IPS-20b (cell line): ENCODE data around the gene UNC50.

Source experiments
- H3K27ac ChIP-seq: one replicate; pipeline ENCODE4 v1.5.1; 2013; ENCODE audit warnings: low read length
- H3K27me3 ChIP-seq: 2 replicates; pipeline ENCODE4 v1.6.1; 2013; ENCODE audit warnings: mild to moderate bottlenecking, low read length, inconsistent platforms; ENCODE audit not compliant: insufficient read depth
- H3K36me3 ChIP-seq: 2 replicates; pipeline ENCODE4 v1.6.1; 2013; ENCODE audit warnings: low read depth, mild to moderate bottlenecking, inconsistent platforms, low read length, moderate library complexity; ENCODE audit not compliant: insufficient read depth
- H3K4me1 ChIP-seq: 2 replicates; pipeline ENCODE4 v1.6.1; 2013; ENCODE audit warnings: mild to moderate bottlenecking, control low read depth, inconsistent platforms, low read length, moderate library complexity; ENCODE audit not compliant: insufficient read depth
- H3K4me3 ChIP-seq: 2 replicates; pipeline ENCODE4 v1.5.1; 2013; ENCODE audit warnings: mild to moderate bottlenecking, low read length, inconsistent platforms
- H3K9ac ChIP-seq: 2 replicates; pipeline ENCODE4 v1.6.1; 2013; ENCODE audit warnings: low read depth, mild to moderate bottlenecking, inconsistent platforms, low read length, moderate library complexity
- H3K9me3 ChIP-seq: 2 replicates; pipeline ENCODE4 v1.6.1; 2013; ENCODE audit warnings: mild to moderate bottlenecking, low read depth, low read length, inconsistent platforms; ENCODE audit not compliant: insufficient read depth

UNC50 gene

GRCh38 chr2:98568161-98568956 lies 40.0 kb upstream of the UNC50 start:
- Histone ChIP-seq H3K4me3 (no peak overlapping the region), H3K36me3 (peaks cover 98% of the 10 kb centered on the region), H3K9ac (no peak overlapping the region), H3K4me1 (no peaks in the 10 kb centered on the region), H3K27ac (no peak overlapping the region), H3K9me3 (no peaks in the 10 kb centered on the region), H3K27me3 (no peaks in the 10 kb centered on the region)

GRCh38 chr2:98569197-98569793 lies 39.1 kb upstream of the UNC50 start:
- Histone ChIP-seq H3K4me3 (no peak overlapping the region), H3K9ac (no peak overlapping the region), H3K27ac (no peak overlapping the region), H3K4me1 (no peaks in the 10 kb centered on the region), H3K27me3 (no peaks in the 10 kb centered on the region), H3K36me3 (peaks cover 93% of the 10 kb centered on the region), H3K9me3 (no peaks in the 10 kb centered on the region)

GRCh38 chr2:98569915-98570314 lies 38.5 kb upstream of the UNC50 start:
- Histone ChIP-seq H3K4me3 (no peak overlapping the region), H3K9me3 (no peaks in the 10 kb centered on the region), H3K9ac (no peak overlapping the region), H3K27me3 (no peaks in the 10 kb centered on the region), H3K27ac (no peak overlapping the region), H3K4me1 (no peaks in the 10 kb centered on the region), H3K36me3 (peaks cover 89% of the 10 kb centered on the region)

- no peaks in the 10 kb centered on the region for H3K4me1 ChIP-seq
- H3K27ac ChIP-seq, result no peak overlapping the region
- H3K36me3 ChIP-seq, result peaks cover 89% of the 10 kb centered on the region
- no peaks in the 10 kb centered on the region for H3K27me3 ChIP-seq
- no peak overlapping the region for H3K9ac ChIP-seq
- H3K4me3 ChIP-seq, result no peak overlapping the region
- H3K9me3 ChIP-seq, result no peaks in the 10 kb centered on the region
These were observed 38.0 kb upstream of the UNC50 start for GRCh38 chr2:98570356-98570755.

GRCh38 chr2:98571121-98571701 lies 37.2 kb upstream of the UNC50 start:
- Histone ChIP-seq H3K4me3 (no peak overlapping the region), H3K9me3 (no peaks in the 10 kb centered on the region), H3K27ac (no peak overlapping the region), H3K4me1 (no peaks in the 10 kb centered on the region), H3K27me3 (no peaks in the 10 kb centered on the region), H3K9ac (no peak overlapping the region), H3K36me3 (peaks cover 87% of the 10 kb centered on the region)

- H3K9me3 ChIP-seq, result no peaks in the 10 kb centered on the region
- H3K9ac ChIP-seq, result no peak overlapping the region
- peaks cover 81% of the 10 kb centered on the region for H3K36me3 ChIP-seq
- H3K27me3 ChIP-seq, result no peaks in the 10 kb centered on the region
- H3K27ac ChIP-seq, result no peak overlapping the region
- no peak overlapping the region for H3K4me3 ChIP-seq
- H3K4me1 ChIP-seq, result no peaks in the 10 kb centered on the region
These were observed 36.6 kb upstream of the UNC50 start for GRCh38 chr2:98571796-98572195.

- Histone ChIP-seq H3K36me3 (peaks cover 79% of the 10 kb centered on the region), H3K9me3 (no peaks in the 10 kb centered on the region), H3K9ac (no peak overlapping the region), H3K27me3 (no peaks in the 10 kb centered on the region), H3K4me1 (no peaks in the 10 kb centered on the region), H3K4me3 (no peak overlapping the region), H3K27ac (no peak overlapping the region)
These were observed 36.2 kb upstream of the UNC50 start for GRCh38 chr2:98572211-98572610.

- no peak overlapping the region for H3K9ac ChIP-seq
- no peak overlapping the region for H3K27ac ChIP-seq
- peaks cover 79% of the 10 kb centered on the region for H3K36me3 ChIP-seq
- H3K4me1 ChIP-seq, result no peaks in the 10 kb centered on the region
- no peaks in the 10 kb centered on the region for H3K27me3 ChIP-seq
- H3K4me3 ChIP-seq, result no peak overlapping the region
- H3K9me3 ChIP-seq, result no peaks in the 10 kb centered on the region
These were observed 35.7 kb upstream of the UNC50 start for GRCh38 chr2:98572676-98573075.

- Histone ChIP-seq H3K36me3 (peaks cover 79% of the 10 kb centered on the region), H3K27ac (no peak overlapping the region), H3K9ac (no peak overlapping the region), H3K27me3 (no peaks in the 10 kb centered on the region), H3K4me3 (no peak overlapping the region), H3K9me3 (no peaks in the 10 kb centered on the region), H3K4me1 (no peaks in the 10 kb centered on the region)
These were observed 35.0 kb upstream of the UNC50 start for GRCh38 chr2:98573426-98573825.

- Histone ChIP-seq H3K9me3 (no peaks in the 10 kb centered on the region), H3K4me1 (no peaks in the 10 kb centered on the region), H3K4me3 (no peak overlapping the region), H3K27ac (no peak overlapping the region), H3K9ac (no peak overlapping the region), H3K36me3 (peaks cover 55% of the 10 kb centered on the region), H3K27me3 (no peaks in the 10 kb centered on the region)
These were observed 31.6 kb upstream of the UNC50 start for GRCh38 chr2:98576666-98577312.

GRCh38 chr2:98577313-98577712 lies 31.1 kb upstream of the UNC50 start:
- no peaks in the 10 kb centered on the region for H3K27me3 ChIP-seq
- H3K27ac ChIP-seq, result no peak overlapping the region
- no peak overlapping the region for H3K4me3 ChIP-seq
- no peaks in the 10 kb centered on the region for H3K9me3 ChIP-seq
- peaks cover 55% of the 10 kb centered on the region for H3K36me3 ChIP-seq
- H3K9ac ChIP-seq, result no peak overlapping the region
- H3K4me1 ChIP-seq, result no peaks in the 10 kb centered on the region
